Measurements from ENCODE around the gene TECPR2. TPM values are rescaled to one million over a fixed set of nuclear protein-coding genes. Genes with fewer than 3 reads are reported as not detected.

The TECPR2 gene
- total and polyA plus RNA-seq, 4 experiments from 2014 or later = 0.89 to 12.6 (median 7.8) TPM

DNA sequence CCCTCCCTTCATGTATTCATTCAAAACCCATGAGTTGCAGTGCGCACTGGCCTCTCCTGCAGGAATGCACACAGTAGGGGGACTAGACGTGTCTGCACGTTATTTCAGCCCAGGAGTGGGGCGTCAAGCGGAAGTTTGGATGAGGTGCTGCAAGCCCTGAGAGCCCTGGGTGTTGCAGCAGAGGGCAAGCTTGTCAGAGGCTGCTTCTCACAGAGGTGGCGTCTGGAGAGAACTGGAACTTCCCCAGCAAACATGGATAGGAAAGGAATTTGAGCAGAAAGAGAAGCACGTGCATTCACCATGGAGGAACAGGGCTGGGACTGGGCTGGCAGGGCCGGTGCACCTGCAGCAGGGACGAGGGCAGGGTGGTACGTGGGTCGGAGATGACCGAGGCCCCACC lies 64.9 kb downstream of the TECPR2 start:
- Histone ChIP-seq H3K27me3 (ENCODE audit: insufficient read depth, low read length) (no peaks in the 10 kb centered on the region), H3K4me1 (ENCODE audit: insufficient read depth, low read length) (no peaks in the 10 kb centered on the region), H3K4me3 (ENCODE audit: low read length in 2 of 2) (no peak overlapping the region), H3K27ac (ENCODE audit: low read depth, low read length) (no peak overlapping the region), H3K36me3 (ENCODE audit: insufficient read depth, low read length) (peaks cover 3% of the 10 kb centered on the region), H3K9me3 (ENCODE audit: control insufficient read depth in 1 of 2, low read length in 2 of 2) (no peaks in the 10 kb centered on the region)
- DNase-seq = no peak
- peaks cover 15 to 27% of the 10 kb centered on the region in 2 donors for H3K36me3 Mint-ChIP-seq
- no peak overlapping the region for H3K4me3 Mint-ChIP-seq
- intact Hi-C loops (cut with micrococcal nuclease) = no loop called here
- no peaks in the 10 kb centered on the region for H3K4me1 Mint-ChIP-seq
- ChIA-PET CTCF (ENCODE audit: partially characterized antibody) (interaction anchor here (1.4 kb wide), 1 partner anchor 10 kb away, joined by 8 read pairs; no protein-coding TSS in a partner anchor), POLR2A (ENCODE audit: partially characterized antibody) (no interaction called here)
- peak overlapping the region in 1 of 7 donors; percentile 42 for H3K27ac Mint-ChIP-seq
- no peaks in the 10 kb centered on the region for H3K27me3 Mint-ChIP-seq
- H3K9me3 Mint-ChIP-seq = no peaks in the 10 kb centered on the region

- H3K9me3 ChIP-seq (ENCODE audit: control insufficient read depth in 1 of 2, low read length in 2 of 2) = no peaks in the 10 kb centered on the region
- Mint-ChIP-seq H3K4me3 (no peak overlapping the region), H3K27ac (peak overlapping the region in 1 of 7 donors; percentile 23), H3K4me1 (no peaks in the 10 kb centered on the region), H3K9me3 (no peaks in the 10 kb centered on the region), H3K36me3 (peaks cover 12 to 23% of the 10 kb centered on the region in 2 donors), H3K27me3 (no peaks in the 10 kb centered on the region)
- intact Hi-C loops (cut with micrococcal nuclease) = no loop called here
- no peak overlapping the region for H3K27ac ChIP-seq (ENCODE audit: low read depth, low read length)
- H3K27me3 ChIP-seq (ENCODE audit: insufficient read depth, low read length) = no peaks in the 10 kb centered on the region
- H3K4me1 ChIP-seq (ENCODE audit: insufficient read depth, low read length) = no peaks in the 10 kb centered on the region
- POLR2A ChIA-PET (ENCODE audit: partially characterized antibody) = no interaction called here
- no peak for DNase-seq
- H3K36me3 ChIP-seq (ENCODE audit: insufficient read depth, low read length) = peaks cover 3% of the 10 kb centered on the region
- no peak overlapping the region for H3K4me3 ChIP-seq (ENCODE audit: low read length in 2 of 2)
- CTCF ChIA-PET (ENCODE audit: partially characterized antibody) = interaction anchor here (0.6 to 1.9 kb wide), 4 partner anchors 8 to 1006 kb away, joined by 3 to 6 read pairs (median 4); no protein-coding TSS in a partner anchor
Measured at GRCh38 chr14:102430212-102430908, 67.6 kb downstream of the TECPR2 start.

DNA sequence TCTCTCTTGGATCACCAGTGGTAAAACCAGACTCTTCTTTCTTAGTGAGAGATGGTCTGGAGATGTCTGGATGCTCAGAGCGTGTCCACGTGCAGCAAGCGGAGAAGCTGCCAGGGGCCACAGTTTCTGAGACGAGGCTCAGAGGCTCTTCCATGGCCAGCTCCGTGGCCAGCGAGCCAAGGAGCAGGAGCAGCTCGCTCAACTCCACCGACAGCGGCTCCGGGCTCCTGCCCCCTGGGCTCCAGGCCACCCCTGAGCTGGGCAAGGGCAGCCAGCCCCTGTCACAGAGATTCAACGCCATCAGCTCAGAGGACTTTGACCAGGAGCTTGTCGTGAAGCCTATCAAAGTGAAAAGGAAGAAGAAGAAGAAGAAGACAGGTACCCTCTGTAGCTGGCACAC lies 69.0 kb downstream of the TECPR2 start:
- Mint-ChIP-seq H3K4me3 (no peak overlapping the region), H3K9me3 (no peaks in the 10 kb centered on the region), H3K4me1 (no peaks in the 10 kb centered on the region), H3K27me3 (no peaks in the 10 kb centered on the region), H3K36me3 (peaks cover 8 to 25% of the 10 kb centered on the region in 2 donors), H3K27ac (no peak overlapping the region)
- intact Hi-C loops (cut with micrococcal nuclease) = no loop called here
- H3K36me3 ChIP-seq (ENCODE audit: insufficient read depth, low read length) = peaks cover 3% of the 10 kb centered on the region
- H3K9me3 ChIP-seq (ENCODE audit: control insufficient read depth in 1 of 2, low read length in 2 of 2) = no peaks in the 10 kb centered on the region
- no peak overlapping the region for H3K27ac ChIP-seq (ENCODE audit: low read depth, low read length)
- H3K4me1 ChIP-seq (ENCODE audit: insufficient read depth, low read length) = no peaks in the 10 kb centered on the region
- DNase-seq = no peak
- H3K27me3 ChIP-seq (ENCODE audit: insufficient read depth, low read length) = no peaks in the 10 kb centered on the region
- no peak overlapping the region for H3K4me3 ChIP-seq (ENCODE audit: low read length in 2 of 2)
- ChIA-PET POLR2A (ENCODE audit: partially characterized antibody) (no interaction called here), CTCF (ENCODE audit: partially characterized antibody) (interaction anchor here (1.9 kb wide), 1 partner anchor 87 kb away, joined by 6 read pairs; no protein-coding TSS in a partner anchor)

DNA sequence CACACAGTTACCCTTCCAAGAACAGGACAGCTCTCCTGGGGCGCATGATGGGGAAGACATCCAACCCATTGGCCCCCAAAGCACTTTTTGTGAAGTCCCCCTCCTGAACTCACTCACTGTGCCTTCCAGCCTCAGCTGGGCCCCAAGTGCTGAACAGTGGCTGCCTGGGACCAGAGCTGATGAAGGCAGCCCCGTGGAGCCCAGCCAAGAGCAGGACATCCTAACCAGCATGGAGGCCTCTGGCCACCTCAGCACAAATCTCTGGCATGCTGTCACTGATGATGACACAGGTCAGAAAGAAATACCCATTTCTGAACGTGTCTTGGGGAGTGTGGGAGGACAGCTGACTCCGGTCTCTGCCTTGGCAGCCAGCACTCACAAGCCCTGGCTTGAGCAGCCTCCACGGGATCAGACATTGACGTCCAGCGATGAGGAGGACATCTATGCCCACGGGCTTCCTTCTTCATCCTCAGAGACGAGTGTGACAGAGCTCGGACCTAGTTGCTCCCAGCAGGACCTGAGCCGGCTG lies 72.0 kb downstream of the TECPR2 start:
- H3K36me3 ChIP-seq (ENCODE audit: insufficient read depth, low read length) = peaks cover 3% of the 10 kb centered on the region
- H3K27me3 ChIP-seq (ENCODE audit: insufficient read depth, low read length) = no peaks in the 10 kb centered on the region
- no peak overlapping the region for H3K27ac ChIP-seq (ENCODE audit: low read depth, low read length)
- DNase-seq = no peak
- CTCF ChIA-PET (ENCODE audit: partially characterized antibody) = interaction anchor here (1.2 to 10.3 kb wide), 2 partner anchors 86 to 159 kb away, joined by 3 to 252 read pairs; no protein-coding TSS in a partner anchor
- intact Hi-C loops (cut with micrococcal nuclease) = no loop called here
- Mint-ChIP-seq H3K36me3 (peaks cover 4 to 16% of the 10 kb centered on the region in 2 donors), H3K27me3 (no peaks in the 10 kb centered on the region), H3K4me3 (no peak overlapping the region), H3K4me1 (no peaks in the 10 kb centered on the region), H3K27ac (no peak overlapping the region), H3K9me3 (no peaks in the 10 kb centered on the region)
- POLR2A ChIA-PET (ENCODE audit: partially characterized antibody) = interaction anchor here (1.5 kb wide), 1 partner anchor 72 kb away, joined by 3 read pairs; the partner anchor contains the start of genes CINP and TECPR2
- H3K4me3 ChIP-seq (ENCODE audit: low read length in 2 of 2) = no peak overlapping the region
- H3K9me3 ChIP-seq (ENCODE audit: control insufficient read depth in 1 of 2, low read length in 2 of 2) = no peaks in the 10 kb centered on the region
- H3K4me1 ChIP-seq (ENCODE audit: insufficient read depth, low read length) = no peaks in the 10 kb centered on the region

DNA sequence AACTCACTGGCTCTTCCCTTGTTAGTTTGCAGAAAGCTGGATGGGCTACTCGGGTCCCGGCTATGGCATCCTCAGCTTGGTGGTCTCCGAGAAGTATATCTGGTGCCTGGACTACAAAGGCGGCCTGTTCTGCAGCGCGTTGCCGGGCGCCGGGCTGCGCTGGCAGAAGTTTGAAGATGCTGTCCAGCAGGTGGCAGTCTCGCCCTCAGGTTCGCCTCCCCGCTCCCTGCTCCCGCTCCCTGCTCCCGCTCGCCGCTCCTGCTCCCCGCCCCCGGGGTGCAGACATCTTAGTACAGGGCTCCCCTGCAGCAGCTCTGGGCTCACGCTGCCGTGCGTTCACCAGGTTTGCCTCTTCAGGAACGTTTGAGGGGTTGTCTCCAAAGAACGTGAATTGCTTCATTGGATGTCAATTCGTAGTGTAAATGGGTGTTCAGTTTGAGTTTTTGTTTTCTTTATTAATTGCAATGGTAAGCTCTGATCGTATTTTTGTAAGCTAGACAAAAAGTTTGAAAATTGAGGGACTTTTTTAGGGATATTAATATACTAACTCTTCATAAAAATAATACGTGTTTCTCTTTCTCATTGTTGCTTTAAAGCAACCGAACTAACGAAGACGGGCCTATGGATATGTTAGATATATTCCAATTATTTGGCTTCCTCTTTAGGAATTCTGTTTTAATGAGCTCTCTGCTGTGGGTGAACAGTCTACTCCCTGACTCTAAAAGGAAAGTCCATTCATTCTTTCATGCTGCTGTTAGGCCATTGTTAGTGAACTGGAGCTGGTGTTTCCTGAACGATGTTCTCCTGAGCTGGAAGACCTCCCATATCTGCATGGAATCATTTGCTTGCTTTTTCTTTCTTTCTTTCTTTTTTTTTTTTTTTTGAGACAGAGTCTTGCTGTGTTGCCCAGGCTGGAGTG lies 75.5 kb downstream of the TECPR2 start:
- CTCF ChIA-PET (ENCODE audit: partially characterized antibody) = interaction anchor here (0.7 to 10.3 kb wide), 28 partner anchors 9 to 757 kb away, joined by 3 to 252 read pairs (median 5); partner anchors contain the start of gene ANKRD9
- POLR2A ChIA-PET (ENCODE audit: partially characterized antibody) = interaction anchor here (1.1 to 1.6 kb wide), 2 partner anchors 78 to 80 kb away, joined by 5 to 6 read pairs; no protein-coding TSS in a partner anchor
- H3K4me3 Mint-ChIP-seq = peak overlapping the region in 2 of 8 donors; percentile 11 to 69

GRCh38 chr14:102439556-102439955 lies 76.8 kb downstream of the TECPR2 start:
- Mint-ChIP-seq H3K4me3 (no peak overlapping the region), H3K27me3 (no peaks in the 10 kb centered on the region), H3K9me3 (no peaks in the 10 kb centered on the region), H3K36me3 (peaks cover 14 to 26% of the 10 kb centered on the region in 2 donors), H3K4me1 (no peaks in the 10 kb centered on the region), H3K27ac (no peak overlapping the region)
- DNase-seq = no peak
- POLR2A ChIA-PET (ENCODE audit: partially characterized antibody) = no interaction called here
- Histone ChIP-seq H3K4me3 (ENCODE audit: low read length in 2 of 2) (no peak overlapping the region), H3K27me3 (ENCODE audit: insufficient read depth, low read length) (no peaks in the 10 kb centered on the region), H3K9me3 (ENCODE audit: control insufficient read depth in 1 of 2, low read length in 2 of 2) (no peaks in the 10 kb centered on the region), H3K36me3 (ENCODE audit: insufficient read depth, low read length) (peaks cover 17% of the 10 kb centered on the region), H3K4me1 (ENCODE audit: insufficient read depth, low read length) (no peaks in the 10 kb centered on the region), H3K27ac (ENCODE audit: low read depth, low read length) (no peak overlapping the region)
- intact Hi-C loops (cut with micrococcal nuclease) = no loop called here
- CTCF ChIA-PET (ENCODE audit: partially characterized antibody) = interaction anchor here (1.4 to 10.3 kb wide), 3 partner anchors 18 to 81 kb away, joined by 5 to 252 read pairs (median 11); no protein-coding TSS in a partner anchor

More for the DNA sequence above, 75.5 kb downstream of the TECPR2 start:
- H3K9me3 ChIP-seq (ENCODE audit: control insufficient read depth in 1 of 2, low read length in 2 of 2) = no peaks in the 10 kb centered on the region
- intact Hi-C loops (cut with micrococcal nuclease) = no loop called here
- H3K27ac Mint-ChIP-seq = peak overlapping the region in 1 of 7 donors; percentile 80
- H3K27ac ChIP-seq (ENCODE audit: low read depth, low read length) = no peak overlapping the region
- H3K36me3 Mint-ChIP-seq = peaks cover 17 to 22% of the 10 kb centered on the region in 2 donors
- peaks cover 11% of the 10 kb centered on the region for H3K36me3 ChIP-seq (ENCODE audit: insufficient read depth, low read length)
- H3K4me3 ChIP-seq (ENCODE audit: low read length in 2 of 2) = no peak overlapping the region
- no peaks in the 10 kb centered on the region for H3K4me1 ChIP-seq (ENCODE audit: insufficient read depth, low read length)
- no peaks in the 10 kb centered on the region for H3K9me3 Mint-ChIP-seq
- H3K27me3 ChIP-seq (ENCODE audit: insufficient read depth, low read length) = no peaks in the 10 kb centered on the region
- DNase-seq = peak in 4 of 5 donors; percentile 38 to 65 (median 48)
- H3K4me1 Mint-ChIP-seq = no peaks in the 10 kb centered on the region
- no peaks in the 10 kb centered on the region for H3K27me3 Mint-ChIP-seq
